ENCODE data around the gene PDGFB. TPM values are rescaled to one million over a fixed set of nuclear protein-coding genes. Genes with fewer than 3 reads are reported as not detected.

Gene PDGFB
- total and polyA plus RNA-seq, 8 donors = 2.7 to 12.1 (median 4.4) TPM

DNA sequence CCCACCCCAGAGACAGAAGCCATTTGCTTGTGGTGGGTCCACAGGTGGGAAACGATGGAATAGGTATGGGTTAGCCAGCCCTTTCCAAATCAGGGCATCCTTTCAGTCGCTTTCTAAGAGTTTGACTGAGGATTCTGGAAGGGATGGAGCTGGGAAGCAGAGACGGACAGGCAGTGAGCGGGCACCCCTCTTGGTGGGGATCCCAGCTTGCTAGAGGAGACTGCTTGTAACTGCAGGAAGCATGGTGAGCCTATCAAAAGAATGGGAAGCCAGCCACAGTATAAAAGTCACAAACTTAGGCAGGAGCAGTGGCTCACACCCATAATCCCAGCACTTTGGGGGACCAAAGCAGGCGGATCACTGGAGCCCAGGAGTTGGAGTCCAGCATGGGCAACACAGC is 6.1 kb upstream of the PDGFB start:
- no peaks in the 10 kb centered on the region for H3K9me3 ChIP-seq
- WGBS, 2 donors = 94 to 97% methylated on average over 5 of the region's 5 CpGs
- TF ChIP-seq CTCF (IDR thresholded peaks at IDR 0.05) = no peak
- no peaks in the 10 kb centered on the region for H3K27me3 ChIP-seq
- FAIRE-seq = no peak
- intact Hi-C loops (cut with DNase I) = no loop called here
- no peak for DNase-seq
- peaks cover 15 to 32% (median 23%) of the 10 kb centered on the region in 3 donors for H3K4me1 ChIP-seq
- no peak for ATAC-seq
- H3K4me3 ChIP-seq = no peak overlapping the region
- no peaks in the 10 kb centered on the region for H3K36me3 ChIP-seq
- no peak overlapping the region for H3K27ac ChIP-seq

DNA sequence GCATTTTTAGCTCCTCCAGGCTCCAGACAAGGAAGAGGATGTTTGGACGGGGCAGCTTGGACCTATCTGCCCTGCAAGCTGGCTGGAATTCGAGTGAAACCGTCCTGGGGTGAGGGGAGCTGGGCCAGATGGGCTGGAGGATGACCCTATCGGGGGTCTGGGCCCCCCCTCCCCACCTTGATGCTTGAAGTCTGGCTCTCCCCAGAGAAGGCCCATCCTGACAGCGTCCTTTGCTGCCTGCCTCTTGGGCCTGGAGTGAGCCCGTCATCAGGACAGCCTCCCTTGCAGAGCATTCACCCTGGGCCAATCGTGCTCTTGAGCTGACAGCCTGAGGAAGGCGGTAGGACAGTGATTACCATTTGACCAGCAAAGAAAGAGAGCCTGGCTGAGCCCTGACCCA is 5.3 kb upstream of the PDGFB start:
- Histone ChIP-seq H3K4me1 (peaks cover 15 to 29% (median 23%) of the 10 kb centered on the region in 3 donors), H3K27ac (no peak overlapping the region), H3K27me3 (no peaks in the 10 kb centered on the region), H3K9me3 (no peaks in the 10 kb centered on the region), H3K36me3 (no peaks in the 10 kb centered on the region), H3K4me3 (no peak overlapping the region)
- 66 to 69% methylated on average over 8 of the region's 8 CpGs for WGBS, 2 donors
- peak in 1 of 6 donors; percentile 64 for DNase-seq
- no peak for FAIRE-seq
- TF ChIP-seq CTCF (IDR thresholded peaks at IDR 0.05) = no peak
- intact Hi-C loops (cut with DNase I) = no loop called here
- ATAC-seq = no peak

- Histone ChIP-seq H3K4me1 (peaks cover 15 to 24% (median 23%) of the 10 kb centered on the region in 3 donors), H3K27ac (no peak overlapping the region), H3K4me3 (no peak overlapping the region), H3K27me3 (no peaks in the 10 kb centered on the region), H3K36me3 (no peaks in the 10 kb centered on the region), H3K9me3 (no peaks in the 10 kb centered on the region)
- ATAC-seq = no peak
- TF ChIP-seq CTCF (IDR thresholded peaks at IDR 0.05) = no peak
- intact Hi-C loops (cut with DNase I) = loop anchor here in 1 of 3 donors (10.0 kb wide), 1 partner anchor 56 kb away; no protein-coding TSS in a partner anchor
- DNase-seq = no peak
- FAIRE-seq = no peak
- WGBS, 2 donors = 87 to 90% methylated on average over 10 to 12 of the region's 12 CpGs
These were observed 4.4 kb upstream of the PDGFB start for GRCh38 chr22:39249086-39249704.

- FAIRE-seq (no peak), DNase-seq (peak in 2 of 6 donors; percentile 50 to 59), ATAC-seq (no peak)
- intact Hi-C loops (cut with DNase I) = loop anchor here in 1 of 3 donors (10.0 kb wide), 1 partner anchor 57 kb away; no protein-coding TSS in a partner anchor
- H3K27me3 ChIP-seq = no peaks in the 10 kb centered on the region
- no peak for TF ChIP-seq CTCF (IDR thresholded peaks at IDR 0.05)
- 52 to 54% methylated on average over 5 of the region's 5 CpGs for WGBS, 2 donors
- no peak overlapping the region for H3K27ac ChIP-seq
- no peaks in the 10 kb centered on the region for H3K9me3 ChIP-seq
- H3K4me3 ChIP-seq = no peak overlapping the region
- no peaks in the 10 kb centered on the region for H3K36me3 ChIP-seq
- peaks cover 6 to 16% (median 15%) of the 10 kb centered on the region in 3 donors for H3K4me1 ChIP-seq
These were observed 3.5 kb upstream of the PDGFB start for GRCh38 chr22:39248254-39248653.

DNA sequence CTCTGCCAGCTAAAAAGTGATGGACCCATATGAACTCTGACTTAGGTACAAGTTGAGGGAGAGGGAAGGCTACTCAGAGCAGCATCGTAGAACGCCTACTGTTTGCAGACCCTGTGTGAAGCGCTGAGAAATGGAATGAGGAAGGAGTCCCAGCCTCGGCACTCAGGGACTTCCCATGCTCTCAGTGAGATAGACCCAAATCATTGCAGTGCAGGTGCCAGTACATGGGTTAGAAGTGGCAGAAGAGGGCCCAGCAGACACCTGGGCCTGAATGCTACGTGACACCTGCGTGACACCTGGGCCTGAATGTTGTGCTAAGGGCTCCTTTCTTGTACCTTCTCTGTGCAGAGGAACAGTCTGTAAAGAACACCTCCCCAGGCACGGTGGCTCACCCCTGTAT is 2.6 kb upstream of the PDGFB start:
- no peak for TF ChIP-seq CTCF (IDR thresholded peaks at IDR 0.05)
- DNase-seq (peak in 1 of 6 donors; percentile 25), ATAC-seq (no peak), FAIRE-seq (no peak)
- intact Hi-C loops (cut with DNase I) = loop anchor here in 1 of 3 donors (10.0 kb wide), 1 partner anchor 57 kb away; no protein-coding TSS in a partner anchor
- no peaks in the 10 kb centered on the region for H3K9me3 ChIP-seq
- no peaks in the 10 kb centered on the region for H3K36me3 ChIP-seq
- WGBS, 2 donors = 89% methylated on average over 7 of the region's 7 CpGs
- no peak overlapping the region for H3K4me3 ChIP-seq
- H3K27me3 ChIP-seq = no peaks in the 10 kb centered on the region
- H3K27ac ChIP-seq = no peak overlapping the region
- peaks cover 0 to 7% (median 6%) of the 10 kb centered on the region in 3 donors for H3K4me1 ChIP-seq
